ENCODE measurements around the gene BRD4.

DNA sequence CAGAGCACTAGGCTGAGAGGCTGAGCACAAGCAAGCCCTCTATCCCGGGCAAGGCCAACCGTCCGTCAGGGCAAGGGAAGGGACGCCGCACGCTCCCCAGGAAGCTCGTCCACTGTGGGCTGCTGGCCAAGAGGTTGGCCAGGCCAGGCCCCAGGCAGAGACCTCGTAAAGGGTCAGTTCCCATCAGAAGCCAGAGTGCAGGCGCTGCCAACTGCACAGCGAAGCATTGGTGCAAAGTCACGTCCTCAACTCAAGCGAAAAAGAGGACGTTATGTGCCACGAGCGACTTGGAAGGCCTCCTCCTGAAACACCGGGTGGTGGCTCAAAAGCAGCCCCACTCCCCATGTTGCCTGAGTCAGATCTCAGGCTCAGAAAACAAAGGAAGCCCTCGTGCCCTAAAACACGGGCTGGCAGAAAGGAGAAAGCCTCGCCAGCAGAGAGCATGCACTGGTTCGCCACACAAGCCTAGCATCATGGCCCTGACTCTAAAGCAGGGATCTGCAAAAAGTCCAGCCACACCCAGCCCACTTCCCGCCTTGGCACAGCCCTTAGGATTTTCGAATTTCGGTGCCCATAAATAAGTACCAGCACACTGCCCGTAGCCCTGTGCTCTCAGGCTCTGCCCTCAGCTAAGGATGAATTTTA is 42.6 kb upstream of the BRD4 start:
- TF ChIP-seq, protein P1, sequence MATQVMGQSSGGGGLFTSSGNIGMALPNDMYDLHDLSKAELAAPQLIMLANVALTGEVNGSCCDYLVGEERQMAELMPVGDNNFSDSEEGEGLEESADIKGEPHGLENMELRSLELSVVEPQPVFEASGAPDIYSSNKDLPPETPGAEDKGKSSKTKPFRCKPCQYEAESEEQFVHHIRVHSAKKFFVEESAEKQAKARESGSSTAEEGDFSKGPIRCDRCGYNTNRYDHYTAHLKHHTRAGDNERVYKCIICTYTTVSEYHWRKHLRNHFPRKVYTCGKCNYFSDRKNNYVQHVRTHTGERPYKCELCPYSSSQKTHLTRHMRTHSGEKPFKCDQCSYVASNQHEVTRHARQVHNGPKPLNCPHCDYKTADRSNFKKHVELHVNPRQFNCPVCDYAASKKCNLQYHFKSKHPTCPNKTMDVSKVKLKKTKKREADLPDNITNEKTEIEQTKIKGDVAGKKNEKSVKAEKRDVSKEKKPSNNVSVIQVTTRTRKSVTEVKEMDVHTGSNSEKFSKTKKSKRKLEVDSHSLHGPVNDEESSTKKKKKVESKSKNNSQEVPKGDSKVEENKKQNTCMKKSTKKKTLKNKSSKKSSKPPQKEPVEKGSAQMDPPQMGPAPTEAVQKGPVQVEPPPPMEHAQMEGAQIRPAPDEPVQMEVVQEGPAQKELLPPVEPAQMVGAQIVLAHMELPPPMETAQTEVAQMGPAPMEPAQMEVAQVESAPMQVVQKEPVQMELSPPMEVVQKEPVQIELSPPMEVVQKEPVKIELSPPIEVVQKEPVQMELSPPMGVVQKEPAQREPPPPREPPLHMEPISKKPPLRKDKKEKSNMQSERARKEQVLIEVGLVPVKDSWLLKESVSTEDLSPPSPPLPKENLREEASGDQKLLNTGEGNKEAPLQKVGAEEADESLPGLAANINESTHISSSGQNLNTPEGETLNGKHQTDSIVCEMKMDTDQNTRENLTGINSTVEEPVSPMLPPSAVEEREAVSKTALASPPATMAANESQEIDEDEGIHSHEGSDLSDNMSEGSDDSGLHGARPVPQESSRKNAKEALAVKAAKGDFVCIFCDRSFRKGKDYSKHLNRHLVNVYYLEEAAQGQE (IDR thresholded peaks at IDR 0.05; ENCODE audit: insufficient read depth in 1 of 2, low read depth in 2 of 2, low read length in 2 of 2), result no peak
- TF ChIP-seq POLR2AphosphoS5 (IDR thresholded peaks at IDR 0.05; ENCODE audit: low read depth, low read length) (no peak), TAF1 (IDR thresholded peaks at IDR 0.05; ENCODE audit: borderline replicate concordance, insufficient read depth, low read length) (no peak), SIN3A (IDR thresholded peaks at IDR 0.05; ENCODE audit: borderline replicate concordance, insufficient read depth, low read length) (no peak), FOXP2 (optimal IDR thresholded peaks at IDR 0.05; ENCODE audit: borderline replicate concordance, extremely low read depth, extremely low read length, insufficient read depth) (no peak)
